HG03571 (cell line): Measurements from ENCODE around the gene GPR35.
"Not testable (repeated sequence)": the region's sequence is repeated elsewhere in the genome, so short reads cannot be mapped to it uniquely, and the experiment has no call there.

ENCODE experiments used
- ATAC-seq: cut with Tn5 transposase; IDR thresholded peaks from one replicate; pipeline ENCODE4 v1.9.1; 2021; ENCODE audit not compliant: unreplicated experiment

GPR35 gene

GRCh38 chr2:240650254-240650965 is 25.1 kb downstream of the GPR35 start:
- ATAC-seq: no peak

- ATAC-seq: no peak
Observed at GRCh38 chr2:240651185-240651584, 25.9 kb downstream of the GPR35 start.

GRCh38 chr2:240655931-240656886 is 30.9 kb downstream of the GPR35 start:
- ATAC-seq: no peak

GRCh38 chr2:240659883-240660282 is 34.6 kb downstream of the GPR35 start:
- not testable (repeated sequence) for ATAC-seq

- ATAC-seq: no peak
Observed at GRCh38 chr2:240662681-240663080, 37.4 kb downstream of the GPR35 start.

GRCh38 chr2:240663546-240664190 is 38.4 kb downstream of the GPR35 start:
- no peak for ATAC-seq

- ATAC-seq: no peak
Observed at GRCh38 chr2:240664622-240665021, 39.3 kb downstream of the GPR35 start.

GRCh38 chr2:240670402-240670801 is 45.1 kb downstream of the GPR35 start:
- no peak for ATAC-seq

GRCh38 chr2:240670950-240671349 is 45.7 kb downstream of the GPR35 start:
- ATAC-seq: no peak

GRCh38 chr2:240672076-240672700 is 46.9 kb downstream of the GPR35 start:
- no peak for ATAC-seq

GRCh38 chr2:240672701-240673190 is 47.5 kb downstream of the GPR35 start:
- no peak for ATAC-seq

GRCh38 chr2:240674461-240675184 is 49.3 kb downstream of the GPR35 start:
- ATAC-seq: not testable (repeated sequence)

GRCh38 chr2:240675345-240675744 is 50.1 kb downstream of the GPR35 start:
- ATAC-seq: not testable (repeated sequence)

- not testable (repeated sequence) for ATAC-seq
Observed at GRCh38 chr2:240678043-240678442, 52.8 kb downstream of the GPR35 start.

- ATAC-seq: not testable (repeated sequence)
Observed at GRCh38 chr2:240678909-240679308, 53.6 kb downstream of the GPR35 start.

- not testable (repeated sequence) for ATAC-seq
Observed at GRCh38 chr2:240680185-240680584, 54.9 kb downstream of the GPR35 start.
